GM19395 (cell line): ENCODE measurements around the gene DDRGK1.

ENCODE experiments used
- ATAC-seq: cut with Tn5 transposase; IDR thresholded peaks from one replicate; pipeline ENCODE4 v1.9.1; 2021; ENCODE audit warnings: mild to moderate bottlenecking, moderate library complexity; ENCODE audit not compliant: unreplicated experiment

The DDRGK1 gene

GRCh38 chr20:3204124-3204794 is at the start of gene DDRGK1:
Gene DDRGK1 (minus strand): TSS chr20:3204682. CDS start chr20:3204627, 55 bp downstream.
- ATAC-seq, result peak; percentile 79

- no peak for ATAC-seq
Observed at GRCh38 chr20:3251806-3252205, 47.3 kb upstream of the DDRGK1 start.

- ATAC-seq, result no peak
Observed at GRCh38 chr20:3250091-3250504, 45.6 kb upstream of the DDRGK1 start.

- ATAC-seq, result no peak
Observed at GRCh38 chr20:3248993-3249347, 44.5 kb upstream of the DDRGK1 start.

- ATAC-seq, result no peak
Observed at GRCh38 chr20:3248167-3248992, 43.9 kb upstream of the DDRGK1 start.

- no peak for ATAC-seq
Observed at GRCh38 chr20:3247638-3248037, 43.2 kb upstream of the DDRGK1 start.

- no peak for ATAC-seq
Observed at GRCh38 chr20:3246682-3247081, 42.2 kb upstream of the DDRGK1 start.

- no peak for ATAC-seq
Observed at GRCh38 chr20:3245711-3246110, 41.2 kb upstream of the DDRGK1 start.

- ATAC-seq, result no peak
Observed at GRCh38 chr20:3245156-3245555, 40.7 kb upstream of the DDRGK1 start.

- no peak for ATAC-seq
Observed at GRCh38 chr20:3244613-3245012, 40.1 kb upstream of the DDRGK1 start.

GRCh38 chr20:3243718-3244358 is 39.4 kb upstream of the DDRGK1 start:
- no peak for ATAC-seq

- ATAC-seq, result no peak
Observed at GRCh38 chr20:3242172-3242692, 37.8 kb upstream of the DDRGK1 start.

GRCh38 chr20:3240776-3241363 is 36.4 kb upstream of the DDRGK1 start:
- no peak for ATAC-seq

GRCh38 chr20:3239867-3240775 is 35.6 kb upstream of the DDRGK1 start:
- no peak for ATAC-seq

GRCh38 chr20:3239026-3239866 is 34.8 kb upstream of the DDRGK1 start, which contains the start of gene SLC4A11:
Gene SLC4A11 (minus strand): TSS chr20:3239190. CDS start chr20:3239137, 53 bp downstream.
- peak; percentile 57 for ATAC-seq

GRCh38 chr20:3238616-3239025 is 34.1 kb upstream of the DDRGK1 start:
- ATAC-seq, result peak; percentile 46

- ATAC-seq, result peak; percentile 23
Observed at GRCh38 chr20:3237958-3238615, 33.6 kb upstream of the DDRGK1 start.
